ENCODE measurements around the gene HOXC4.

The HOXC4 gene

GRCh38 chr12:54029529-54030441, 23.9 kb upstream of the HOXC4 start:
- no peak for DNase-seq

- no peak for DNase-seq
These were observed 23.2 kb upstream of the HOXC4 start for GRCh38 chr12:54030442-54030801.

- no peak for DNase-seq
These were observed 22.7 kb upstream of the HOXC4 start for GRCh38 chr12:54030889-54031471.

- no peak for DNase-seq
These were observed 22.2 kb upstream of the HOXC4 start for GRCh38 chr12:54031480-54031879.

- no peak for DNase-seq
These were observed 21.5 kb upstream of the HOXC4 start for GRCh38 chr12:54032086-54032619.

GRCh38 chr12:54032627-54033100, 21.0 kb upstream of the HOXC4 start, which contains the start of gene HOXC5:
Gene HOXC5 (plus strand): TSS chr12:54033050. CDS start chr12:54033123, 73 bp downstream.
- DNase-seq, result no peak

- DNase-seq, result no peak
These were observed 20.3 kb upstream of the HOXC4 start for GRCh38 chr12:54033106-54033979.

GRCh38 chr12:54033980-54034784, 19.5 kb upstream of the HOXC4 start:
- DNase-seq, result no peak

- DNase-seq, result no peak
These were observed 18.8 kb upstream of the HOXC4 start for GRCh38 chr12:54034785-54035310.

GRCh38 chr12:54035568-54036264, 17.9 kb upstream of the HOXC4 start:
- no peak for DNase-seq

GRCh38 chr12:54036620-54037359, 16.8 kb upstream of the HOXC4 start:
- no peak for DNase-seq

GRCh38 chr12:54037360-54038283, 16.0 kb upstream of the HOXC4 start:
- DNase-seq, result no peak

GRCh38 chr12:54038284-54038870, 15.3 kb upstream of the HOXC4 start:
- DNase-seq, result no peak

GRCh38 chr12:54038871-54039414, 14.7 kb upstream of the HOXC4 start:
- no peak for DNase-seq

GRCh38 chr12:54039417-54040147, 14.1 kb upstream of the HOXC4 start:
- DNase-seq, result no peak

- no peak for DNase-seq
These were observed 13.5 kb upstream of the HOXC4 start for GRCh38 chr12:54040148-54040494.

- no peak for DNase-seq
These were observed 13.0 kb upstream of the HOXC4 start for GRCh38 chr12:54040648-54041047.

Data from NK-92 treated with Interleukin-12 subunit alpha and Interleukin-12 subunit beta, amount 100 ng/mL, for 24 hours (cell line).